Epithelial cell of esophagus (primary cell): Measurements from ENCODE around the gene MTA1.

Source experiments
- DNase-seq: peaks from one replicate; pipeline ENCODE4 v3.0.0; 2010; ENCODE audit warnings: low read depth
- H3K4me3 ChIP-seq: 2 replicates; pipeline ENCODE4 v1.5.1; 2011; ENCODE audit warnings: mild to moderate bottlenecking, low read length, control low read depth
- CTCF ChIP-seq: IDR thresholded peaks from 2 replicates; pipeline ENCODE4 v1.5.1; 2011; ENCODE audit warnings: low read depth, mild to moderate bottlenecking, low read length, control low read depth, inconsistent platforms; ENCODE audit not compliant: insufficient read depth; ENCODE audit errors: missing control alignments

MTA1 gene

GRCh38 chr14:105388110-105388951 is 31.3 kb upstream of the MTA1 start:
- no peak overlapping the region for H3K4me3 ChIP-seq
- no peak for DNase-seq
- no peak for TF ChIP-seq CTCF

GRCh38 chr14:105388976-105389375 is 30.7 kb upstream of the MTA1 start:
- TF ChIP-seq CTCF, result no peak
- no peak overlapping the region for H3K4me3 ChIP-seq
- no peak for DNase-seq

GRCh38 chr14:105389534-105389933 is 30.1 kb upstream of the MTA1 start:
- DNase-seq, result no peak
- no peak for TF ChIP-seq CTCF
- H3K4me3 ChIP-seq, result no peak overlapping the region

GRCh38 chr14:105389976-105390848 is 29.4 kb upstream of the MTA1 start:
- H3K4me3 ChIP-seq, result no peak overlapping the region
- TF ChIP-seq CTCF, result no peak
- no peak for DNase-seq

GRCh38 chr14:105390849-105391500 is 28.7 kb upstream of the MTA1 start:
- no peak for DNase-seq
- no peak for TF ChIP-seq CTCF
- no peak overlapping the region for H3K4me3 ChIP-seq

GRCh38 chr14:105391541-105391940 is 28.1 kb upstream of the MTA1 start:
- H3K4me3 ChIP-seq, result no peak overlapping the region
- no peak for DNase-seq
- no peak for TF ChIP-seq CTCF
